OCI-LY3 (cell line): ENCODE measurements around the gene MED13L.

Experiments
- CTCF ChIP-seq: fragments of 200-600, 300-600 bp; sonication (generic); IDR thresholded peaks from 2 replicates; pipeline ENCODE4 v1.5.1; 2014; ENCODE audit warnings: antibody characterized with exemption, low read length, low read depth
- EZH2phosphoT487 ChIP-seq: fragments of 200-600 bp; shearing (Covaris generic); IDR thresholded peaks from 2 replicates; pipeline ENCODE4 v1.6.1; 2018; ENCODE audit warnings: antibody characterized with exemption, mixed run types, low read depth

- TF ChIP-seq CTCF (no peak), EZH2phosphoT487 (no peak)
These were observed 135.7 kb downstream of the MED13L start for GRCh38 chr12:116141833-116142162.
